SKM-1 (cell line): ENCODE data around the gene CACUL1.
"Not testable (repeated sequence)": the region's sequence is repeated elsewhere in the genome, so short reads cannot be mapped to it uniquely, and the experiment has no call there.

ENCODE experiments used
- DNase-seq: peaks from one replicate; lab custom pipeline; 2025; ENCODE audit not compliant: unreplicated experiment; lab: John Stamatoyannopoulos, UW

CACUL1 gene

DNA sequence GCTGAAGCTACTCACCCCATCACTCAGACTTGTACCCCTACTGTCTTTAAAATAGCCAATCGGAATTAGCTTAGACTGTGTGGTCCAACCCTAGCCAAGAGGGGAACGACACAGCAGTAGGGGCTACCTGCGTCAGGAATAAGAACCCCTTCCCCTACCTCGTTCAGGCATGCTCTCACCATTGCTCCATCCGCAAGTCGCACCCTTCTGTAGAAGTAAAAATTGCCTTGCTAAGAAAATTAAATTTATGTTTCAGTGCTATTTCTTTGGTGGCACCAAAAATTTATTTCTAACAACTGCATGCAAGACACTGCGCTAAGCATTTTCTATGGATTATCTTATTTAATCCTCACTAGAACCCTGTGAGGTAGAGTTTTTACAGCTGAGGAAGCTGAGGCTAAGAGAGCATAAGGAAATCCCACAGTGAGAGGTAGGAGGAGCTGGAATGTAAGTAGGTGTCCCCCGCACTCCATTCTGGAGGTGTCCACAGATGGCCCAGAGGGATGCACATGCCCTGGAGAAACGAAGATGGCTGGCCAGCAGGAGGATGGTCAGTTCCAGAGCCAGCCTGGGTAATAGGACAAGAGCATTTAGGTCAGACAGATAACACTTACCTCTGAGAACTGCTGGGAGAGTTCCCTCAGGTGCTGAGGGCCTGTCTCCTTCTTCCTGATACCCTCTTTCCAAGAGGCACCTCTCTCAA, 15.3 kb upstream of the CACUL1 start:
- no peak for DNase-seq

DNA sequence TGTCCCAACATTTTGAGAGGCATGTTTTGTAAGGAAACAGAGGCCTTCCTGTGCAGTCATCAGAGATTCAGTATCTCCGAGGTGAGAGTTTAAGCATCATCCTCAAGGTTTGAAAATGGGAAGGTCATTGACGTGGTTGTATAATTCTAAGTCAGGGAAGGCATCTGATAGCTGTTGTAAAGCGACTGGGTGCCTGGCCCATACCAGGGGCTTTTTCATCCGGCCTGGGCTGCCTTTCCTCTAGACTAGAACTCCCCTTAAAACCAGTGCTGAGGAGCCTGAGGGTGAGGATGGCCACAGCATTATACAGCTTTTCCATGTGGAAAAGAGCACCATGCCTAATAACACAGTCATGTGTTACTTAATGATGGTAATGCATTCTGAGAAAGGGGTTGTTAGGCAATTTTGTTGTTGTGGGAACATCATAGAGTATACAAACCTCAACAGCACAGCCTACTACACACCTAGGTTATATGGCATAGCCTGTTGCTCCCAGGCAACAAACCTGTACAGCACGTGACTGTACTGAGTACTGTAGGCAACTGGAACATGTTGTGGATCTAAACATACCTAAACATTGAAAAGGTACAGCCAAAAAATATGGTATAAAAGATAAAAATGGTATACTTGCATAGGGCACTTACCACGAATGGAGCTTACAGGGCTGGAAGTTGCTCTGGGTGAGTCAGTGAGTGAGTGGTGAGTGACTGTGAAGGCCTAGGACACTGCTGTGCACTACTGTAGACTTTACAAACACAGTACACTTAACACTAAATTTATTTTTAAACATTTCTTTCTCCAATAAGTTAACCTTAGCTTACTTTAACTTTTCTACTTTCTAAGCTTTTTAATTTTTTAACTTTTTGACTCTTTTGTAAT, 13.5 kb upstream of the CACUL1 start:
- no peak for DNase-seq

DNA sequence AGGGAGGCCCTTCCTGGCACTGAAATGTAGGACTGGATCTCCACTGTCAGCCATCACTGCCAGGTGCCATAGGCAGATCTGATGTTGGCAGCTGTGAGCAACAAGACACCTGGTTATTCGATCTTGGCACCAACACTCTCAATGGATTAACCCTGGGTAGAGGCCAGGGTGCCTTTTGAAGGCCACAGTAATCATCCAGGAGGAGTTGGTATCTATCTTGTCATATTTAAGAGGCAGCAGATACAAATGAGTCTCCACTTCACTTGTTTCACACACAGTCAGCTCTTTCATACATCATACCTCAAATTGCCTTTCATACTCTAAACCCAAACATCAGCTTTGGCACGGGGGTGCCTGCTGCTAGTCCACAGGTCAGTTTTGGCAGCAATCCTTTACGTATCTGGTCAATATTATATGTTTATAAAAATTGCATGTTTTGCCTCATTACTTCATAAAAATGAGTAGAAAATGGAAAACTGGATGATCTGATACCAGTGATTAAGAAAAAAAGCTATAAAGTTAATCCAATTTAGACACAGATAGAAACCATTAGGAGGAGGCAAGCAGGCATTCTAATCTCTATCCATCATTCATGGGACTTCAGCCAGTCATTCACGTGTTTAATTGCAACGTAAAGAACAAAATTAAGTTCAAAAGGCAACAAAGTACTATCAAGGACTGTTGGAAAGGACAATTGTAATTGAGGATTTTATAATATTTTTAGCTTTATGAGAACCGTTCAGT, 12.7 kb upstream of the CACUL1 start:
- no peak for DNase-seq

DNA sequence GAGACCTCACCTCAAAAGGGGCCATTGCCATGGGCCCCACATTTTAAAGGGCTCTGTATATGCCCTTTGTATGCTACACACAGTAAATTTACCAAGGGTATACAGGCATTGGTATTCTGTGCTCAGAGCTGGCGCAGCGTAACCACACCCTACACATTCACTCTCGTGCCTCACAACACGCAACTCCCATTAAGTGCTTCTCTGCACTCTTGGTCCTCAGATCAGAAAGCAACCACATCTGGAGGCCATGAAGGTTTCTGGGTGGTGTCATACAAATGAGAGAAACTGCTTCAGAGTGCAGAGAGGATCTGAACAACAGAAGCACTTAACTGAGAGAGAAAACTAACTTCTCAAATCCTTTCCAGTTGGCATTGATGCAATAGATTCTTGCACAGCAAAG, 9.4 kb upstream of the CACUL1 start:
- no peak for DNase-seq

DNA sequence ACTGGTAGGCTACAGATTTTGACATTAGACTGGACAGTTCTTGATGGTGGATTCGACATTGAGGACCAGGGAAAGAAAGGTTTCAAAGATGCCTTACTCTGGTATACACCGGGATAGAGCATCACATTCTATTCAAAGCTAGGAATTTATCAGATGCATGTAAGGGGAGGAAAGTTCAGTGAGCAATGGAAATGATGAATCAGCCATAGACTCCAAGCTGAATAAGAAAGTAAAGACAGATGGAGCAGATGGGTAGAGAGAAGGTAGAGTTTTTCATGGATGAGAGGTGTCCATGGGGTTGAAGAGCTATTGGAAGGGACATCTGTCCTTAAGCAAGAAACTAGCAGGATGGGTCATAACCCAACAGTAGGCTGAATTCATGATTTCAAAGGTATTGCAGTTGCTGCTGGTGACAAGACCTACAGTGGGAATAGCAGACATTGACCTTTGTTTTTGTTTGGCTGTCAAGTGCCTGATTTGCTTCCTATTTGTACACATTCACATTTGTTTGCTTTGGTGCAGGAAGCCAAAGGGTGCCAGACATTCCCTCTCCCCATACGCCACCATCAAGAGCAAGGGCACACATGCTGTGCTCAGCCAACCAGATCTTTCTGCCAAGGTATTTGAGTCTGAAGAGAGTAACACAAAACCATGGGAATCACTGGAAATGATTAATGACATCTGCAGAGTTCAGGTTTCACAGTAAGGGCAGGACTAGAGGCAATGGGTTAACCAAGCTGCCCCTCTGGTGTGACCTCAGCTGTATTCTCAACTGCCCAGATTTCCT, 8.6 kb upstream of the CACUL1 start:
- no peak for DNase-seq

DNA sequence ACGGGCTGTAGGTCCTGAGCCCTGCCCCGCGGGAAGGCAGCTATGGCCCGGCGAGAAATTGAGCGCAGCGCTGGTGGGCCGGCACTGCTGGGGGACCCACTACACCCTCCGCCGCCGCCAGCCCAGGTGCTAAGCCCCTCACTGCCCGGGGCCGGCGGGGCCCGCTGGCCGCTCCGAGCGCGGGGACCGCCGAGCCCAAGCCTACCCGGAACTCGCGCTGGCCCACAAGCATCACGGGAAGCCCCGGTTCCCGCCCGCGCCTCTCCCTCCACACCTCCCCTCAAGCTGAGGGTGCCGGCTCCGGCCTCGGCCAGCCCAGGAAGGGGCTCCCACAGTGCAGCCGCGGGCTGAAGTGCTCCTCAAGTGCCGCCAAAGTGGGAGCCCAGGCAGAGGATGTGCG, 5.5 kb upstream of the CACUL1 start:
- no peak for DNase-seq

DNA sequence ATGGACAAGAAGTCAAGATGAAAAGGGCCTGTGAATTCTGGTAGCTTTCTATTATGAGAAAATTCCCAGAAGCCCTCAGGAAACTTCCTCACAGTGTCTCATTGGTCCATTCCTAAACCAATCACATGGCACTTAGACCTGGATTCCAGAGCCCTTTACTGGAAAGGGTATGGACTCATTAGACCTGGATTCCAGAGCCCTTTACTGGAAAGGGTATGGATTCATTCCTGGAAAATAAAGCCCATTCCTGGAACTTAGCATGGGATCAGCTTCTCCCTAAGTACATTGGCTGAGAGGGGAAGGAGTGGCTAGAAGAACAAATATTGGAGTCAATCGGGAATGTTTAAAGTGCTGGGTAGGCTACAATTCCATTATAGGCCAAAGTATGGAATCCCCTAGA, 3.7 kb upstream of the CACUL1 start:
- no peak for DNase-seq

DNA sequence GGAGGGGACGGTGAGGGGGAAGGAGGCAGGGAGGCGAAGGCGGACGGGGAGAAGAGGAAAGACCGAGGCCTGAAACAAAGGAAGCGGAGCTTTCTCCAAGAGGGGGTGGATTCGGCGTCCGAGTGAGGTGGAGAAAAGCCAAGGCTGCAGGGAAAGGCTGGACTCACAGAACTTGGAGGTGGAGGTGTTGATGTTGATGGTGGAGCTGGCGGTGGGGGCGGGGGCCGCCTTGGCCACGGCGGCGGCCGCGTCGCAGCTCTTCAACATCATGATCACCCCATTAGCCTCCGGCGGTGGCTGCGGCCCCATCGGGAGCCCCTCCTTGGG, 578 bp downstream of the CACUL1 start:
- no peak for DNase-seq

DNA sequence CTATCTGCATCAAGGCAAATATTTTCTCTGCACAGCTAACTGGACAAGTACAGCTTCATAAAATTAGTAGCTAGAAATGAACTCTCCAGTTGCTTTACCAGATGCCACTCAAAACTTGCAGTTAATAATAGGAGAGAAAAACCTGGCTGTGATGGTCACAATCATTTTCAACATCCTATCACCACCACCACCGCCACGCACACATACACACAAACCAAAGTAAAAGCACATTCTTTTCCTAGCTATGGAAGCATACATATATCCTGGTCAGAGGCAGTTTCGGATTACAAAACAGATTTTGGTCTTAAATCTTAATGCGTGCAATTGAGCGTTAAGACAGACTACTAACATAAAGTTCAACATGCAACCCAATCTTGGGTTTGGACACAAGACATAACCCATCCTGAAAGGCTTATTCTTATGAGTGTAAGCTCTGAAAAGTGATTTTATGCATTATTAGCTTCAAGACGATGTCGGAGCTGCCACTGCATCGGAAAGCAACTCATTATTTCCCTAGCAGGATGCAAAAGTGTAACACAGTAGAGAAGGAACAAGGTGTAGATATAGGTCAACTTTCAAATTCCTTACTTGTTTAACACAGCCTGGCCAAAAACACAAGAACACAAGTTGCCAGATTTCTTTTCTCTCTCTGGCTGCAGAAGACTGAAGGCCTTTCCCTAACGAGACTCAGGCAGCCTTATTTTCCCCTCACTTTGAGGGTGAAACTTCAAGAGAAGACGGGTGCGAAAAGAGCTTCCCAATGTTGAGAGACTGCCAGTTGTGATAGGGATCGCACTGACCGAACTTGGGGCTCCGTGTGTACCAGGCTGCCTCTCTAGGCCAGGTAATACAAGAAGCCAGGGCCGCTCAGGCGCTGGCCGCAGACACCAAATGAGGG, 1.2 kb downstream of the CACUL1 start:
- DNase-seq = no peak

DNA sequence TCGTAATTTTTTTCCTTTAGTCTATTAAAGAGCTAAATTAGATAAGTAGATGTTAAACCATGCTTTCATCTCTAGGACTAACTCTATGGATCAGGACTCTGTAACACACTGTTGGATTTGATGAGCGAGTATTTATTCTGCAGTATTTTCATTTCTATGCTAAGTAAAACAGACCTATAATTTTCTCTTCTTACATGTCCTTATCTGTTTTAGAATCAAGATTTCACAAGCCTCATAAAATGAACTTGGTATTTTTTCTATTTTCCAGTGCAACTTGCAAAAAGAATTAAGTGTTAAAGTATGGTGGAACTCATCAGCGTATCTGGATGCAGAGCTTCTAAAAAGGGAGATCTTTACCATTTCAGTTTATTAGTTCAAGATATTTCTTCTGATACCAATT, 2.4 kb downstream of the CACUL1 start:
- no peak for DNase-seq

DNA sequence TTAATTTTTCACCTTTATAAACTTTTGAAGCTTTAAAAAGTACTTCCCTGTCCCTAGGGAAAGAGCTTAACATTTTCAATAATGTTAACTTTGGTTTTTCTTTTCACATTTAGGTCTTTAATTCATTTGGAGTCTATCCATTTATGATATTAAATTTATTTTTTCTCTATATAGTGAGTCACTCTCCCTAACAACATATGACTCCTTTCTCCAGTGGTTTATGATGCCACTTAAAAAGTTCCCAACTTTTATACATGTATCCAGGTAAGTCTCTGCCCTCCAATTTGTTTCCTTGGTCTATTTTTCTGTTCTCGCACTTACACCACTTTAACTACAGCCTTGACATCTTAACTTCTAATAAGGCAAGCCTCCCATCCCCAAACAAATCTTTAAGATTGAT, 3.5 kb downstream of the CACUL1 start:
- no peak for DNase-seq

DNA sequence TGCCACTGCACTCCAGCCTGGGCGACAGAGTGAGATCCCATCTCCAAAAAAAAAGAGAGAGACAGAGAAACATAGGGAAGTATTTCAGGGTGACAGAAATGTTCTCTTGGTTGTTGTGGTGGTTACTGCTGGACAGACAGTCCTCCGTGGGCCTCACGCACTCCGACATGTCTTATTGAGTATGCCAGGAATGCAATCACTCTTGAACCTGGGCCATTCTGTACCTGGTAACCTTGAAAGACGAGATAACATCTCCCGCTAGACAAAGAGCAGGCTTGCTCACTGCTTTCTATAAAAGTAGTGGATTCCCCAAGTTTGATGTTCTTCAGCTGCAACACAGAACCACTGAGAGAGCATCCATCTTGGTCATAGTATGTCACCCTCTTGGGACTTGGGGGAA, 6.7 kb downstream of the CACUL1 start:
- DNase-seq = no peak

DNA sequence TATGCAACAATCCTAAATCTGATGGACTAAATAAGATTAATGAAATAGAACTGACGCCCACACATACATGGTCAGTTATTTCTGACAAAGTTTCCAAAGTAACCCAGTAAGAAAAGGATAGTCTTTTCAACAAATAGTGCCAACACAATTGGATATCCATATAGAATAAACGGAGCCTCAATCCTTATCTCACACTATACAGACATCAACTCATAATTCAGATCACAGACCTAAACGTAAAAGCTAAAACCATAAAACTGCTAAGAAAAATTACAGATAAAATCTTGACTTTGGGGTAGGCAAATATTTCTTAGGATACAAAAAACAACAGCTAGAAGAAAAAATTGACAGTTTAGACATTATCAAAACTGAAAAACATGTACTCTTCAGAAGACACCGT, 8.5 kb downstream of the CACUL1 start:
- DNase-seq = no peak

DNA sequence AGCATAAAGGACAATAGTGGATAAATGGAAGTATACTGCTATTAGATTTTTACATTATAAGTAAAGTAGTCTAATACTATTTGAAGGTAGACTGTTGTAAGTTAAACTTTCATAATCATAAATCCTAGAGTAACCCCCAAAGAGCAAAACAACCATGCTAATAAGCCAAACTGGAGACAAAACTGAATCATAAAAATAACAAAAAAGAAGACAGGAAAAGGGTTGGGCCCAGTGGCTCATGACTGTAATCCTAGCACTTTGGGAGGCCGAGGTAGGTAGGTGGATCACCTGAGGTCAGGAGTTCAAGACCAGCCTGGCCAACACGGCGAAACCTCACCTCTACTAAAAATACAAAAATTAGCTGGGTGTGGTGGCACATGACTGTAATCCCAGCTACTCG, 9.7 kb downstream of the CACUL1 start:
- DNase-seq = no peak

DNA sequence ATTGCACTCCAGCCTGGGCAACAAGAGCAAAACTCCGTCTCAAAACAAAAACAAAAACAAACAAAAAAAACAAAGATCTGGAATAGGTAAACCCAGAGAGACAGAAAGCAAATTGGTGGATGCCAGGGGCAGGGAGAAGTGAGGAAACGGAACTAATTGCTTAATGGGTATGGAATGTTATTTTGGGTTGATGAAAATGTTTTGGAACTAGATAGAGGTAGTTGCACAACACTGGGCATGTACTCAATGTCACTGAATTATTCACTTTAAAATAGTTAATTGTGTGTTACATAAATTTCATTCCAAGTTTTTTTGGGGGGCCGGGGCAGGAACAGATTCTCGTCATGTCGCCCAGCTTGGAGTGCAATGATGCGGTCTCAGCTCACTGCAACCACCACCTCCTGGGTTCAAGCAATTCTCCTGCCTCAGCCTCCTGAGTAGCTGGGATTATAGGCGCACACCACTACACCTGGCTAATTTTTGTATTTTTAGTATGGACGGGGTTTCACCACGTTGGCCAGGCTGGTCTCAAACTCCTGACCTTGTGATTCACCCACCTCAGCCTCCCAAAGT, 10.3 kb downstream of the CACUL1 start:
- DNase-seq = not testable (repeated sequence)

DNA sequence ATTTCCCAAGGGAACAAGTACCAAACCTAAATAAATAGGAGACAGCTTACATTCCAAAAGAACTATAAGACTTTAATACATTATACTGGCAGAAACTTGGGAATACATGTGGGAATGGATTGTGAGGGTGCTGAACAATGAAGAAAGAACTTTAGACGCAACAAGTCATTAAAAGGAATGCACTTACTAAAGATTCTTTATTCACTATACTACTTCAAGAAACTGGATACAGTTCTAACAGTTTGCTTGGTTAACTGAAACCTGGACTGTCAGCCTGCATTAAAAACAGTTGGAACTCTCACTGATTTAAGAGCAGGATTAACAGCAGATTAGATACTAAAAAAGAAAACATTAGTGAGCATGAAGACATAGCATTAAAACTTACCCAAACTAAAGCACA, 12.0 kb downstream of the CACUL1 start:
- no peak for DNase-seq

DNA sequence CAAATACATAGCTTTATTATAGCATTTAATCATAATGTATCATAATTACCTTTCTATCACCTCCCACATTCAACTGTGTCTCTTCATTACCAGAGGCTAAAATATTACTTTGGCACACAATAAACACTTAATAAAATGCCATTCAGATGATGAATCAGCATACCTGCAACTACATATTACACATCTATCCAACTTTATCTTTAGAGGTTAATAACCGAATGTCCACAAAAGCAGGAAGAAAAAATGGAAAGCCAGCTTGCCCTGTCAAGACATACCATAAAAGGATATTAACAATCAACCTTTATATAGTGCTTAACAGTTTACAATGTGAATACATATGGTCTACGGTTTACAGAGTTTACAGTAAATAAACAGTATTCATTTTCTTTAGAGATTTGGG, 12.7 kb downstream of the CACUL1 start:
- DNase-seq = no peak

DNA sequence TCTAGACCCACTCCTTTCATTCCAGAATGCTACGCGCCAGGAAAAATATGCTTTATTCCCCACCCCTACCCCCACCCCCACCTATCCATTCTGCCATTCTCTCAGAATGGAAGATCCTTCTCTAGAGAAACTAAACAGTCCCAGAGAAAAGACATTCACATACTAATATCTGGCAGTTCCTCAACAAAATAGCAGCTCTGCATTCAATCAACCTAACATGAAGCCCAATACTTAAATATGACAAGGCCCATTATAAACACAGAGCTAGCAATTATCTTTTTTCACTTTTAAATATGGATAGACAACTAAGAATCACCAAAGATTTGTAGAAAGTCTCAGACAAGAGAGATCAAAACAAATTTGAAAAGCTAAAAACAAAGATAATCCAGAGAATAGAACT, 16.4 kb downstream of the CACUL1 start:
- no peak for DNase-seq

DNA sequence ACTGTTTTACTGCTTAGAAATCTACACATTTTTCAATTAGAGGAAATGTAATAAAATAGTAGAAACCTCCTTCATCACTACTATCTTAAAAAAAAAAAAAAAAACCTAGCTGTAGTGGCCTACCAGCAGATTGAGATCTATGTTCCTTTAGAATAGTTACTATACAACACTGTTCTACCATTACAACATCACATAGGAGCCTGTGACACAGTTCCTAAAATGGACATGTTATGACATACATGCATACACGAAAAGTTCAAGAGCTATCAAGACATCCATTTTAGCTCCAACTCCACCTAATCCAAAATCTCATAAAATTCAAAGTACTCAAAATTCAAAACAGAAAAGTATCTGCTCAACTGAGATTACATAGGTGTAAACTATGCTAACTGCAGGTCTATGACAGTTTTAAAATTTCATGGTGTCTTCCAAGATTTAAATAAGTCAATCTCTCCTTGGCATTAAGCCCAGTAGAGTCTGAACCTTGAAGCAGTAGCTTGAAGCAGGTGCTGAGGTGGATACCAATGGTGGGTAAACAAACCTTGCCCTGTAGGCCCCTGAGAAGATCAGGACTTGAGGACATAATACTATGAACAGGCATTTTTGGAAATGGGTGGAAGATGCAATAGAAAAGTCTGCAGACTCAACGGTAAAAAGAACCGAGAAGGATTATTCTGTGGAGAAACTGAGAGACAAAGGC, 17.0 kb downstream of the CACUL1 start:
- no peak for DNase-seq
